NT2/D1 (cell line): ENCODE measurements around the gene CHCHD5.

ENCODE experiments used
- SUZ12 ChIP-seq: IDR thresholded peaks from 2 replicates; pipeline ENCODE4 v1.6.1; 2011; ENCODE audit not compliant: insufficient read length, insufficient read depth; ENCODE audit errors: extremely low read depth
- YY1 ChIP-seq: IDR thresholded peaks from 2 replicates; pipeline ENCODE4 v1.6.1; 2011; ENCODE audit not compliant: insufficient read length, insufficient read depth

DNA sequence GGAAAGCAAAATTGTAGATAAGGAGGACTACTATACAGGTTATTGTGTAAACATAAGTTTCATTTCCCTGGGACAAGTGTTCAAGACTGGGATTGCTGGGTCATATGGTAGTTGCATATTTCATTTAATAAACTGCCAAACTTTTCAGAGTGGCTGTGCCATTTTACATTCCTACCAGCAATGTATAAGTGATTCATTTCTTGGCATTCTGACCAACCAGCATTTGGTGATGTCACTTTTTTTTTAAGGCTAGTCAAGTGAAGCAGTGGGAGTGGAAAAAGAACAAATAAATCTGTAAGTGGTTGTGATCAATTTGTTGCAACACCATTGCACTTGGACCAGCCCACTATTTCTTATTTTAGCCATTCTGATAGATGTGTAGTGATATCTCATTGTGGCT lies 5.2 kb upstream of the CHCHD5 start:
- TF ChIP-seq SUZ12 (no peak), YY1 (no peak)
